ENCODE results near the gene LIPG.

The LIPG gene

DNA sequence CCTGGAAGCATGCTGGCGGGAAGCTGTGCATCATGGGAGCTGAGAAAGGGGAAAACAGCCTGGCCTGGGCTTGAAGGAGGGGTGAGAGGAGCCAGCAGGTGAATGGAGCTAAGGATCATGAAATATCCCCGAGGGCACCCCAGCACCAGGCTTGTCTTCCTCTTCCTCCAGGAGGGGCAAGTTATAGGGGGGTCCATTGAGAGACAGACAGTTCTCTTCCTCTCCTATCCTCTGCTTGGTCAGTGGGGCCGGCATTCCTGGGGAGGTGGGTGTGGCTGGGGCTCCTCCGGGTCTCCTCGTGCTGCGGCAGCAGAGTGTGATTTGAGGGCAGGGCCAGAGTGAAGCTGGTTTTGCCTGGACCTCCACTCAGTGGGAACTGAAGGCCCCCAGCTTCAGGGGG, 78.9 kb downstream of the LIPG start:
- DNase-seq: no peak

DNA sequence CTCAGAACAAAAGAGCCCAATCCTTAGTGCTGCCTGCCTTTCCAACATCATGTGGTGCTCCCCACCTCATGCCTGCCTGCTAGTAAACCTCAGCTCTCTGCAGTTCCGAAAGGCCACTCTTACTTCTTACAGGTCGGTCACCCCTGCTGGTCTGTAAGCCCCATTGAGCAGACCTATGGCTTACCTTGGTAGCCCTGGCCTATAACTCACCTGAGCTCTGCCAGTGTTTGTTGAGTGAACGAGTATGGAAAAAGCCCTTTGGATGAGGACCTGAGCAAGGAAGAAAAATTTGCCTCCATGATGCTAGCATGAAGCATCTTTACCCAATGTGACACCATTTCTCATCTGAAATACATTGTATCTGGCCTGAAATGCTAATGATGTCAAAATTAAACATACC, 83.3 kb downstream of the LIPG start:
- DNase-seq: no peak

DNA sequence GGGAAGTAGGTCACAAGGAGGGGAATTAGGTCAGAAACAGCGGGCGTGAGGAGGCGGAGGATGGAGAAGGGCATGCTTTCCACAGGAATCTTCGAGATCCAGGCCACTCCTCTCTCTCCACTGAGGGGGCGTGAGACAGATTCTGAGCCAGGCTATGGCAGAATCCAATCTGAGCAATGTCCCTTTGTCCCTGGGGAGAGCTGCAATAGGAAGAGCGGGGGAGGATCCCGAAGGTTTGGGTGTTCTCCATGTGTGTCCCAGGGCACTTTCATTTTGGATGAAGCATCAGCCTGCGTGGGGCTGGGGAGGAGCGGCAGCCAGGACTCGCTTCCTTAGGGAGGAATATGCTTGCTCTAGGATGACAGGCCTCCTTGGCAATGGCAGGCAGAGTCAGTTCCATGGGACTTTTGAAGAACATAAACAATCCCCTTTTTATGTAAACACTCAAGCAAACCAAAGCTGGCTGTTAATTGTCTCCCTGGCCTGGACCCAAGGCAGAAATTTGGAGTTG, 84.0 kb downstream of the LIPG start:
- no peak for DNase-seq

DNA sequence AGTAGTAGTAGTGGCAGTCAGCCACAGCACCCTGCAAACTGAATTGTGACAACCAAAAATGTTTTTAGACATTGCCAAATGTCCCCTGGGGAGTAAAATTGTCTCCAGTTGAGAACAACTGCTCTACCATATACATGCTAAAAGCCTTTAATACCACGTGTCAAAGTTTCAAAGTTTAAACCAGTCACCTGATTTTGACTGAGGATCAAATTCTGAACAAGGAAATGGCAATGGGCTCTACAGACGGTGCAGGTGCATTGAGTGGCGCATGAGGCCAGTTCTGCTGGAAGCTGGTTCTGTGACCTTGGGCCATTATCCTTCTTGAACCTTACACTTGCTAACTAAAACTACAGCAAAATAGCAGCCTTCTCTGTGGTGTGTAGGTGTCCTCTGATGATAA, 85.0 kb downstream of the LIPG start:
- DNase-seq: no peak

DNA sequence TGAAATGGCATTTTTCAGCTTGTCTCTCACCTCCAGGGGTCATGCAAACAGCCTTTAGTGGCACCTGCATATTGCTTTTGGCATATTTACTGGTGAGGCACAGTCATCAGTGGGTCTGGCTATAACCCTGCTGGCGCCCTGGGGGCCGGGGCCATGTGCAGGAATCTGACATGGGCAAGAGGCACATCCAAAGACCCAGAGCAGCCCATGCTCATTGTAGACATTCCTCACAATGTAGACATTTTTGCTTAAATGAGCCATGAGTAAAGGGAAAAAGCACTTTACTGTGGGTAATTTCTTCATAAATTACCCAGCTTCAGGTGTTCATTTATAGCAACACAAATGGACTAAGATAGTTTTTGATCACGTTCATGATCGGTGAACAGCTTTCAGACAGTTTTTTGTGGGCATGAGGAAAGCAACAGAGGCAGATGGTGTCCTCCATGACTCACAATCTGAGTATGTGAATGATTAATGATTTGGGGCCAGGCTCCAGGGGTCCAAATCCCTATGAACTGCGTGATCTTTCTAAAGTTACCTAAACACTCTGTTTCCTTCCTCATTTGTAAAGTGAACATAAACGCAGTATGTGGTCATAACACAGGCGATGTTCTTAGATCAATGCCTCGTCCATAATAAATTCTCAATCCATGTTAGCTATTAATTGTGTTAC, 85.8 kb downstream of the LIPG start:
- no peak for DNase-seq

DNA sequence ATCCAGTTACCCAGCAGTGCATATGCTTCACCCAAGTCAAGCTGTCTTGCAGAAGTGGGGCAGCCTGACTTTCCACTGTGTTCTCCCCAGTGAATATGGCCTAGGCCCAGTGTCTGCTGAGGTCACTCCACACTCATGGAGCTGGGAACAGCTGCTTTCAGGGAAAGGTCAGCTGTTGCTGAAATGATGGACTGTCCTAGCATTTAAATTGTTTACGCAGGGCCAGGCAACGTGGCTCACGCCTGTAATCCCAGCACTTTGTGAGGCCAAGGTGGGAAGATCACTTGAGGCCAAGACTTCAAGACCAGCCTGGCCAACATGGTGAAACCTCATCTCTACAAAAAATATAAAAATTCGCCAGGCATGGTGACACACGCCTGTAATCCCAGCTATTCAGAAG, 86.5 kb downstream of the LIPG start:
- DNase-seq: no peak
